Neural cell (in vitro differentiated cells): ENCODE measurements around the gene BAD.
A peak's percentile ranks its signal among the peaks of the same experiment; 100 is the strongest.

ENCODE experiments used
- CTCF ChIP-seq: fragments of 450-650 bp; IDR thresholded peaks from 2 replicates; pipeline ENCODE4 v1.5.1; 2014; ENCODE audit warnings: antibody characterized with exemption, mild to moderate bottlenecking, moderate library complexity; ENCODE audit not compliant: poor library complexity, severe bottlenecking
- EP300 ChIP-seq: fragments of 450-650 bp; conservative IDR thresholded peaks from 2 replicates; pipeline ENCODE4 v1.6.1; 2014; ENCODE audit warnings: antibody characterized with exemption, mild to moderate bottlenecking, moderate library complexity; ENCODE audit not compliant: poor library complexity, severe bottlenecking
- EZH2 ChIP-seq: fragments of 200-600, 300-800 bp; shearing (Covaris generic), sonication (generic); IDR thresholded peaks from 2 replicates; pipeline ENCODE4 v1.6.1; 2014; ENCODE audit warnings: antibody characterized with exemption, low read length, borderline replicate concordance, mild to moderate bottlenecking; ENCODE audit not compliant: insufficient read depth, poor library complexity, severe bottlenecking
- MXI1 ChIP-seq: fragments of 450-650 bp; conservative IDR thresholded peaks from 2 replicates; pipeline ENCODE4 v1.6.1; 2014; ENCODE audit warnings: antibody characterized with exemption, mild to moderate bottlenecking; ENCODE audit not compliant: poor library complexity, severe bottlenecking
- POLR2AphosphoS5 ChIP-seq: IDR thresholded peaks from 2 replicates; pipeline ENCODE4 v1.6.1; 2012
- RAD21 ChIP-seq: fragments of 450-650 bp; conservative IDR thresholded peaks from 2 replicates; pipeline ENCODE4 v1.6.1; 2014; ENCODE audit warnings: antibody characterized with exemption, mild to moderate bottlenecking, moderate library complexity
- REST ChIP-seq: IDR thresholded peaks from 2 replicates; pipeline ENCODE4 v1.6.1; 2012; ENCODE audit warnings: borderline replicate concordance
- TAF1 ChIP-seq: IDR thresholded peaks from 2 replicates; pipeline ENCODE4 v1.6.1; 2012; ENCODE audit warnings: low read depth

- no peak for TF ChIP-seq EZH2
- peak; percentile 13 for TF ChIP-seq CTCF
- TF ChIP-seq RAD21: no peak
- no peak for TF ChIP-seq POLR2AphosphoS5
- TF ChIP-seq REST: no peak
- TF ChIP-seq MXI1: no peak
- TF ChIP-seq EP300: no peak
- TF ChIP-seq TAF1: no peak
Observed at GRCh38 chr11:64252003-64252872, 32.2 kb downstream of the BAD start.
